Calu3 (cell line): ENCODE measurements around the gene IRX6. TPM values are rescaled to one million over a fixed set of nuclear protein-coding genes. Genes with fewer than 3 reads are reported as not detected.

ENCODE experiments used
- BruUV-seq: library from RNA; stranded (reverse); fragments of 400-500 nt; replicated peaks from 2 replicates; lab custom pipeline; 2021; lab: Mats Ljungman, UMichigan
- CTCF ChIA-PET: fragments of 300-600 bp; sonication (Branson Sonifier 250); formaldehyde crosslinking; loops from one replicate; lab custom pipeline; 2022; ENCODE audit warnings: antibody characterized with exemption; lab: Charles Lee
- DNase-seq: peaks from one replicate; pipeline ENCODE4 v3.0.0; 2022
- H3K27ac Mint-ChIP-seq: one replicate; pipeline ENCODE4 v1.8.0; 2022; ENCODE audit warnings: mixed read lengths; ENCODE audit not compliant: unreplicated experiment
- H3K27me3 Mint-ChIP-seq: one replicate; pipeline ENCODE4 v1.8.0; 2022; ENCODE audit warnings: mixed read lengths; ENCODE audit not compliant: unreplicated experiment
- H3K36me3 Mint-ChIP-seq: one replicate; pipeline ENCODE4 v1.8.0; 2022; ENCODE audit warnings: mild to moderate bottlenecking, moderate library complexity, mixed read lengths; ENCODE audit not compliant: insufficient read depth, unreplicated experiment
- H3K4me1 Mint-ChIP-seq: one replicate; pipeline ENCODE4 v1.8.0; 2022; ENCODE audit warnings: mild to moderate bottlenecking, low read depth, mixed read lengths; ENCODE audit not compliant: unreplicated experiment
- H3K4me3 Mint-ChIP-seq: one replicate; pipeline ENCODE4 v1.8.0; 2022; ENCODE audit warnings: mild to moderate bottlenecking, low read depth, moderate library complexity, mixed read lengths; ENCODE audit not compliant: unreplicated experiment
- H3K9me3 Mint-ChIP-seq: one replicate; pipeline ENCODE4 v1.8.0; 2022; ENCODE audit warnings: low read depth, mixed read lengths; ENCODE audit not compliant: unreplicated experiment
- CTCF ChIP-seq: fragments of 200-600 bp; IDR thresholded peaks from one replicate; pipeline ENCODE4 v1.8.0; 2022; ENCODE audit warnings: antibody characterized with exemption; ENCODE audit not compliant: unreplicated experiment
- intact Hi-C: fragments of 100-400 bp; cut with micrococcal nuclease; formaldehyde crosslinking; loops from one replicate; pipeline ENCODE4 v1.10.0; 2022; ENCODE audit not compliant: unreplicated experiment
- total RNA-seq: library from RNA; stranded (reverse); gene quantifications from 2 replicates; pipeline ENCODE4 v1.2.3, GENCODE V29; 2022

Gene IRX6
- total RNA-seq, 1 experiment from 2014 or later = not detected

GRCh38 chr16:55338646-55339045, 14.6 kb downstream of the IRX6 start:
- CTCF ChIA-PET = interaction anchor here (0.6 kb wide), 1 partner anchor 71 kb away, joined by 3 read pairs; no protein-coding TSS in a partner anchor
- no peaks in the 10 kb centered on the region for H3K36me3 Mint-ChIP-seq
- peaks cover 15% of the 10 kb centered on the region for H3K27me3 Mint-ChIP-seq
- TF ChIP-seq CTCF = no peak
- no peak overlapping the region for H3K4me3 Mint-ChIP-seq
- intact Hi-C loops = no loop called here
- H3K9me3 Mint-ChIP-seq = peaks cover 3% of the 10 kb centered on the region
- no peak overlapping the region for H3K27ac Mint-ChIP-seq
- no TSS peak for BruUV-seq
- DNase-seq = no peak
- H3K4me1 Mint-ChIP-seq = no peaks in the 10 kb centered on the region

- H3K27me3 Mint-ChIP-seq = peaks cover 15% of the 10 kb centered on the region
- H3K36me3 Mint-ChIP-seq = no peaks in the 10 kb centered on the region
- CTCF ChIA-PET = no interaction called here
- H3K4me1 Mint-ChIP-seq = no peaks in the 10 kb centered on the region
- peaks cover 3% of the 10 kb centered on the region for H3K9me3 Mint-ChIP-seq
- DNase-seq = no peak
- H3K4me3 Mint-ChIP-seq = no peak overlapping the region
- TF ChIP-seq CTCF = no peak
- no TSS peak for BruUV-seq
- no peak overlapping the region for H3K27ac Mint-ChIP-seq
- intact Hi-C loops = no loop called here
Observed at GRCh38 chr16:55340445-55340844, 16.4 kb downstream of the IRX6 start.

- Mint-ChIP-seq H3K27ac (no peak overlapping the region), H3K36me3 (no peaks in the 10 kb centered on the region), H3K9me3 (peaks cover 3% of the 10 kb centered on the region), H3K4me3 (no peak overlapping the region), H3K4me1 (no peaks in the 10 kb centered on the region), H3K27me3 (peaks cover 15% of the 10 kb centered on the region)
- CTCF ChIA-PET = interaction anchor here (0.7 kb wide), 1 partner anchor 16 kb away, joined by 3 read pairs; no protein-coding TSS in a partner anchor
- no peak for DNase-seq
- no peak for TF ChIP-seq CTCF
- BruUV-seq = no TSS peak
- intact Hi-C loops = no loop called here
Observed at GRCh38 chr16:55341681-55342080, 17.7 kb downstream of the IRX6 start.

- Mint-ChIP-seq H3K4me3 (no peak overlapping the region), H3K27ac (no peak overlapping the region), H3K9me3 (peaks cover 2% of the 10 kb centered on the region), H3K4me1 (no peaks in the 10 kb centered on the region), H3K36me3 (no peaks in the 10 kb centered on the region), H3K27me3 (peaks cover 9% of the 10 kb centered on the region)
- DNase-seq = no peak
- no peak for TF ChIP-seq CTCF
- CTCF ChIA-PET = interaction anchor here (0.6 kb wide), 1 partner anchor 772 kb away, joined by 3 read pairs; no protein-coding TSS in a partner anchor
- no TSS peak for BruUV-seq
- intact Hi-C loops = no loop called here
Observed at GRCh38 chr16:55346475-55346874, 22.5 kb downstream of the IRX6 start.
